GM12878 (cell line): ENCODE measurements around the gene HSPBP1.

Source experiments
- BACH1 ChIP-seq: fragments of 450-650 bp; IDR thresholded peaks from 2 replicates; pipeline ENCODE4 v1.6.1; 2017; ENCODE audit warnings: mild to moderate bottlenecking, borderline replicate concordance
- CBX5 ChIP-seq: sonication (generic); IDR thresholded peaks from 2 replicates; pipeline ENCODE4 v1.6.1; 2016; ENCODE audit warnings: low read depth, moderate library complexity, mild to moderate bottlenecking, inconsistent platforms
- CTCF ChIP-seq, 3 experiments: IDR thresholded peaks in 2 of 3; conservative IDR thresholded peaks in 1 of 3; 2 replicates each; pipeline ENCODE4 v1.5.1; 2011; ENCODE audit warnings: low read depth in 3 of 3, low read length in 3 of 3, mild to moderate bottlenecking in 3 of 3, control low read depth in 2 of 3, moderate library complexity in 2 of 3, inconsistent platforms in 1 of 3, mixed read lengths in 1 of 3; ENCODE audit not compliant: control insufficient read depth in 2 of 3, insufficient read depth in 1 of 3; ENCODE audit errors: extremely low read depth in 1 of 3
- HDAC2 ChIP-seq: fragments of 200-600 bp; sonication (generic); IDR thresholded peaks from 2 replicates; pipeline ENCODE4 v1.6.1; 2017
- KDM1A ChIP-seq: fragments of 200-600 bp; sonication (generic); IDR thresholded peaks from 2 replicates; pipeline ENCODE4 v1.6.1; 2016; ENCODE audit warnings: borderline replicate concordance
- POLR2AphosphoS5 ChIP-seq: IDR thresholded peaks from 2 replicates; pipeline ENCODE4 v1.6.1; 2011; ENCODE audit warnings: mild to moderate bottlenecking, low read length, inconsistent platforms
- RBBP5 ChIP-seq: fragments of 200-600 bp; sonication (generic); conservative IDR thresholded peaks from 2 replicates; pipeline ENCODE4 v1.6.1; 2016
- SRF ChIP-seq, 2 experiments: IDR thresholded peaks; 2 replicates each; pipeline ENCODE4 v1.6.1; 2011; ENCODE audit warnings: low read depth in 2 of 2, low read length in 2 of 2, mild to moderate bottlenecking in 1 of 2, moderate library complexity in 1 of 2
- ZNF687 ChIP-seq: fragments of 450-650 bp; IDR thresholded peaks from 2 replicates; pipeline ENCODE4 v1.6.1; 2017; ENCODE audit warnings: mild to moderate bottlenecking, moderate library complexity

GRCh38 chr19:55272142-55272541, 7.8 kb downstream of the HSPBP1 start:
- TF ChIP-seq ZNF687 (no peak), BACH1 (no peak), KDM1A (no peak), HDAC2 (no peak), RBBP5 (no peak), CTCF (IDR thresholded peaks at IDR 0.05 in 2 of 3, conservative IDR thresholded peaks at IDR 0.05 in 1 of 3; ENCODE audit: control insufficient read depth in 2 of 3, extremely low read depth in 1 of 3, insufficient read depth in 1 of 3, low read depth in 3 of 3, low read length in 3 of 3) (no peak), POLR2AphosphoS5 (no peak), SRF (IDR thresholded peaks at IDR 0.05; ENCODE audit: low read depth in 2 of 2, low read length in 2 of 2) (no peak), CBX5 (no peak)
